GM21529 (cell line): ENCODE results near the gene TRMT10C.
"Not testable (repeated sequence)": the region's sequence is repeated elsewhere in the genome, so short reads cannot be mapped to it uniquely, and the experiment has no call there.

ENCODE experiments used
- ATAC-seq: cut with Tn5 transposase; IDR thresholded peaks from one replicate; pipeline ENCODE4 v1.9.1; 2021; ENCODE audit not compliant: unreplicated experiment

Gene TRMT10C

GRCh38 chr3:101561630-101562328, at the start of gene TRMT10C:
TSS of gene TRMT10C (plus strand) at chr3:101561868. CDS start at chr3:101564782, 2,914 bp downstream.
- peak; percentile 100 for ATAC-seq

GRCh38 chr3:101512396-101512645, 49.3 kb upstream of the TRMT10C start:
- ATAC-seq: peak; percentile 29

- ATAC-seq: peak; percentile 61
These were observed 48.8 kb upstream of the TRMT10C start, which contains the start of gene SENP7 for GRCh38 chr3:101512646-101513418. TSS of gene SENP7 (minus strand) at chr3:101513212. CDS start at chr3:101513130, 82 bp downstream.

GRCh38 chr3:101513419-101513986, 48.2 kb upstream of the TRMT10C start:
- ATAC-seq: peak; percentile 36

- ATAC-seq: peak; percentile 98
These were observed 43.2 kb upstream of the TRMT10C start for GRCh38 chr3:101518421-101518871.

- no peak for ATAC-seq
These were observed 41.8 kb upstream of the TRMT10C start for GRCh38 chr3:101519685-101520365.

- no peak for ATAC-seq
These were observed 40.4 kb upstream of the TRMT10C start for GRCh38 chr3:101521211-101521701.

GRCh38 chr3:101527441-101527840, 34.2 kb upstream of the TRMT10C start:
- ATAC-seq: no peak

GRCh38 chr3:101527906-101528305, 33.8 kb upstream of the TRMT10C start:
- no peak for ATAC-seq

- no peak for ATAC-seq
These were observed 31.6 kb upstream of the TRMT10C start for GRCh38 chr3:101529816-101530685.

- ATAC-seq: no peak
These were observed 31.0 kb upstream of the TRMT10C start for GRCh38 chr3:101530686-101531047.

GRCh38 chr3:101531473-101532086, 30.1 kb upstream of the TRMT10C start:
- ATAC-seq: no peak

- no peak for ATAC-seq
These were observed 28.7 kb upstream of the TRMT10C start for GRCh38 chr3:101532783-101533602.

- no peak for ATAC-seq
These were observed 28.1 kb upstream of the TRMT10C start for GRCh38 chr3:101533603-101533968.

GRCh38 chr3:101535221-101535620, 26.4 kb upstream of the TRMT10C start:
- no peak for ATAC-seq

GRCh38 chr3:101536266-101536665, 25.4 kb upstream of the TRMT10C start:
- ATAC-seq: no peak

GRCh38 chr3:101536955-101537354, 24.7 kb upstream of the TRMT10C start:
- not testable (repeated sequence) for ATAC-seq

GRCh38 chr3:101542957-101543356, 18.7 kb upstream of the TRMT10C start:
- no peak for ATAC-seq

- no peak for ATAC-seq
These were observed 17.4 kb upstream of the TRMT10C start for GRCh38 chr3:101544161-101544850.
